GM19372 (cell line): ENCODE results near the gene MDH1B.
"Not testable (repeated sequence)": the region's sequence is repeated elsewhere in the genome, so short reads cannot be mapped to it uniquely, and the experiment has no call there.

ENCODE experiments used
- ATAC-seq: cut with Tn5 transposase; IDR thresholded peaks from one replicate; pipeline ENCODE4 v1.9.1; 2021; ENCODE audit warnings: mild to moderate bottlenecking, low read depth, moderate library complexity; ENCODE audit not compliant: unreplicated experiment

Gene MDH1B

GRCh38 chr2:206774871-206775270 is 9.7 kb upstream of the MDH1B start:
- no peak for ATAC-seq

- ATAC-seq, result no peak
Measured at GRCh38 chr2:206766057-206766930, 1.2 kb upstream of the MDH1B start.

- no peak for ATAC-seq
Measured at GRCh38 chr2:206764673-206765241, 371 bp downstream of the MDH1B start.

GRCh38 chr2:206756816-206757215 is 8.3 kb downstream of the MDH1B start:
- ATAC-seq, result no peak

- ATAC-seq, result no peak
Measured at GRCh38 chr2:206740800-206741199, 24.3 kb downstream of the MDH1B start.

- no peak for ATAC-seq
Measured at GRCh38 chr2:206739271-206739670, 25.9 kb downstream of the MDH1B start.

- no peak for ATAC-seq
Measured at GRCh38 chr2:206736935-206737334, 28.2 kb downstream of the MDH1B start.

GRCh38 chr2:206733341-206733740 is 31.8 kb downstream of the MDH1B start:
- no peak for ATAC-seq

GRCh38 chr2:206728277-206729199 is 36.6 kb downstream of the MDH1B start:
- ATAC-seq, result no peak

GRCh38 chr2:206727287-206727686 is 37.8 kb downstream of the MDH1B start:
- ATAC-seq, result no peak

- ATAC-seq, result no peak
Measured at GRCh38 chr2:206723288-206723687, 41.8 kb downstream of the MDH1B start.

GRCh38 chr2:206721256-206721920 is 43.7 kb downstream of the MDH1B start:
- no peak for ATAC-seq

GRCh38 chr2:206718296-206718695 is 46.8 kb downstream of the MDH1B start, which contains the start of gene DYTN:
DYTN (minus strand) TSS chr2:206718396; CDS start chr2:206718279, 117 bp downstream.
- ATAC-seq, result no peak

- no peak for ATAC-seq
Measured at GRCh38 chr2:206716623-206717022, 48.5 kb downstream of the MDH1B start.

GRCh38 chr2:206715183-206715582 is 49.9 kb downstream of the MDH1B start:
- not testable (repeated sequence) for ATAC-seq

- ATAC-seq, result no peak
Measured at GRCh38 chr2:206713746-206714145, 51.4 kb downstream of the MDH1B start.

- ATAC-seq, result no peak
Measured at GRCh38 chr2:206708286-206708685, 56.8 kb downstream of the MDH1B start.

GRCh38 chr2:206707164-206707701 is 57.9 kb downstream of the MDH1B start:
- no peak for ATAC-seq

- ATAC-seq, result no peak
Measured at GRCh38 chr2:206701952-206702605, 63.0 kb downstream of the MDH1B start.

- no peak for ATAC-seq
Measured at GRCh38 chr2:206700156-206700555, 65.0 kb downstream of the MDH1B start.
